Ishikawa (cell line): ENCODE measurements around the gene C12orf75.

Source experiments
- CEBPB ChIP-seq: IDR thresholded peaks from 2 replicates; pipeline ENCODE4 v1.6.1; 2012
- CREB1 ChIP-seq: IDR thresholded peaks from 2 replicates; pipeline ENCODE4 v1.6.1; 2012; ENCODE audit warnings: low read depth
- EGR1 ChIP-seq: IDR thresholded peaks from 2 replicates; pipeline ENCODE4 v1.6.1; 2012
- EP300 ChIP-seq: IDR thresholded peaks from 2 replicates; pipeline ENCODE4 v1.6.1; 2012; ENCODE audit warnings: borderline replicate concordance
- FOXM1 ChIP-seq: IDR thresholded peaks from 2 replicates; pipeline ENCODE4 v1.6.1; 2012; ENCODE audit warnings: low read depth, borderline replicate concordance
- MAX ChIP-seq: IDR thresholded peaks from 2 replicates; pipeline ENCODE4 v1.6.1; 2012
- NFIC ChIP-seq: IDR thresholded peaks from 2 replicates; pipeline ENCODE4 v1.6.1; 2012
- RAD21 ChIP-seq: IDR thresholded peaks from 2 replicates; pipeline ENCODE4 v1.6.1; 2012; ENCODE audit warnings: low read depth
- REST ChIP-seq: IDR thresholded peaks from 2 replicates; pipeline ENCODE4 v1.6.1; 2012; ENCODE audit warnings: low read depth, mild to moderate bottlenecking
- TAF1 ChIP-seq: IDR thresholded peaks from 2 replicates; pipeline ENCODE4 v1.6.1; 2012; ENCODE audit warnings: low read depth, mild to moderate bottlenecking
- TCF12 ChIP-seq: IDR thresholded peaks from 2 replicates; pipeline ENCODE4 v1.6.1; 2012; ENCODE audit warnings: low read depth
- TEAD4 ChIP-seq: IDR thresholded peaks from 2 replicates; pipeline ENCODE4 v1.6.1; 2012
- USF1 ChIP-seq: IDR thresholded peaks from 2 replicates; pipeline ENCODE4 v1.6.1; 2012
- YY1 ChIP-seq: IDR thresholded peaks from 2 replicates; pipeline ENCODE4 v1.6.1; 2012; ENCODE audit warnings: low read depth
- ZBTB7A ChIP-seq: IDR thresholded peaks from 2 replicates; pipeline ENCODE4 v1.6.1; 2012; ENCODE audit warnings: low read depth

C12orf75 gene

DNA sequence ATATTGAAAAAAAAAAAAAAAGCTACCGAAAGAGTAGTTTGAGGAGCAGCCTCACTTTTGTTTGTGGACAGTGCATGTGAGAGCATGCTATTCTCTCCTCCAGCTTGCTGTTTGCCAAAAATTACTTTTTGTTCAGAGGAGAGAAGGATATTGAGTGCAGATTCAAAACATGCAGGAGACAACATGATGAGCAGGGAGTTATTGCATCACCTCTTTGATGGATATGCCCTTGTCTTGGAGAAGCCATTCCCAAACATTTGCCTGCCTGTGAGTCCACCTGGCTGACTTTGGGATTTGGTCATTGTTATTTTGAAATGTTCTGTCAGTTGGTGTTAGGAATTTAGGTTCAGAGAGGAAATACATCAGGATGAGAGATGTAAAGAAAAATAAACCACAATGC, 2.4 kb downstream of the C12orf75 start:
- TF ChIP-seq FOXM1, result no peak
- TF ChIP-seq USF1, result no peak
- no peak for TF ChIP-seq YY1
- no peak for TF ChIP-seq CEBPB
- no peak for TF ChIP-seq TEAD4
- TF ChIP-seq ZBTB7A, result no peak
- no peak for TF ChIP-seq MAX

DNA sequence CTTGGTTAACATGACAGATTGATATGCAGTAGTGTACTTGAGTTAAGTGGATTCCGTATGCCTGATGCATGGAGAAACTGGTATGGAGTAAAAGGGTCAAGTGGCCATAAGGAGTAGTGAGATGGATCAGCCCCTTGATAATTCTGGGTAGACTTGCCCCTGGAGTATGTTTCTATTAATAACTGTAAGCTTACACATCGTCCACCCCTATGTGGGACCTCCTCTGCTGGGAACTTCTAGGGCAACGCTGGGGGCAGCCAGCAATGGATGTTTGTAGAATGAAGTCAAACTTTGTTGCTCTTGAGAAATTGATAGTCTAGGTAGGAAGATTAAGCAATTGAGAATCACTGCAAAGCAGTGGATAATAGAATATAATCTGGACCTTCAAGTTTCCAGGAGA, 3.5 kb downstream of the C12orf75 start:
- TF ChIP-seq CEBPB (no peak), TEAD4 (no peak), ZBTB7A (no peak), RAD21 (no peak), MAX (no peak), TCF12 (no peak), NFIC (no peak), CREB1 (no peak), FOXM1 (no peak), EGR1 (no peak), EP300 (no peak), YY1 (no peak), USF1 (no peak), TAF1 (no peak), REST (no peak)

GRCh38 chr12:105334582-105334981, 4.1 kb downstream of the C12orf75 start:
- TF ChIP-seq REST (no peak), MAX (no peak), TEAD4 (no peak), RAD21 (no peak), TCF12 (no peak), CREB1 (no peak), YY1 (no peak), TAF1 (no peak)

DNA sequence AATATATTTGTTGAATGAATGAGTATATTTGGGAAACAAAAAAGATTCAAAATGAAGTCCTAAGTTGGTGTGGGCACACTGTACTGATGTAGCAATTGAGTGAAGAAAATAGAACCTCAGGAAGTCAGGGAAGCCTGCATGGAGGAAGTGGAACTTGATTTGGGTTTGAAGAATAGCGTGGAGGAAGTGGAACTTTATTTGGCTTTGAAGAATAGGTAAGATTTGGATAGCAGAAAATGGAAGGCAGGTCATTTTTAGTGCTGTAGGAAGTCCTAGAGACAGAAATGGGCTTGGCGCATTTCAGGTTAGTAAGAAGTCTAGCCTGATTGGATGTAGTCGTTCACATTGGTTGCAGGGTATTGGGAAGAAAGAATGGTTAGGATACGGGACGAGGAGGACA, 5.4 kb downstream of the C12orf75 start:
- TF ChIP-seq TCF12, result no peak
- no peak for TF ChIP-seq USF1
- no peak for TF ChIP-seq RAD21
- TF ChIP-seq CEBPB, result no peak
- no peak for TF ChIP-seq EP300
- no peak for TF ChIP-seq EGR1

DNA sequence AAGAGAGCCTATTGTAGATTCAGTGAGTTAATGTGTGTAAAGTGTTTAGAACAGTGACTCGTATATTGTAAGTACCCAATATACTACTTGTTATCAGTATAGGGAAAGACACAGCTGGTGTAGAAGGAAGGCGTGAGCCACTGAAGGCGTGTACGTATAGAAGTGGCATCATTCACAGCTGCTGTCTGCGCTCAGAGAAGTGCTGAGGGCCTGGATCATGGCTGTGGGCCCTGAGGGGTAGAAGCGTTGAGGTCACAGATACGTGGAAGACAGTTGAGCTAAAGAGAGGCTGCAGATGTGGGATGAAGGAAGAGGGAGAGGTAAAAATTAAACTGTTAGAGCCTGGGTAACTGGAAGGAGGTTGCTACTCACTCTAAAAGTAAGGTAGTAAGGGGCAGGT, 5.9 kb downstream of the C12orf75 start:
- TF ChIP-seq ZBTB7A, result no peak
- TF ChIP-seq REST, result no peak
- no peak for TF ChIP-seq TEAD4
- TF ChIP-seq FOXM1, result no peak
- TF ChIP-seq CREB1, result no peak
- no peak for TF ChIP-seq USF1
- no peak for TF ChIP-seq EGR1
- TF ChIP-seq TCF12, result no peak
- TF ChIP-seq NFIC, result no peak
- TF ChIP-seq CEBPB, result no peak
- no peak for TF ChIP-seq RAD21
- TF ChIP-seq YY1, result no peak
- TF ChIP-seq TAF1, result no peak
- TF ChIP-seq EP300, result no peak
